Thyroid gland (tissue), 4 donors: ENCODE data around the gene EZH2.

Source experiments
- POLR2A ChIP-seq, 2 donors: fragments of 450-650 bp; IDR thresholded peaks; one replicate each; pipeline ENCODE4 v1.6.1; 2017; ENCODE audit warnings: antibody characterized with exemption in 2 of 2, mild to moderate bottlenecking in 2 of 2, moderate library complexity in 1 of 2
- TF ChIP-seq, protein P1 (sequence below), 6 experiments: fragments of 200-600 bp in 3 of 6; fragments of 450-650 bp in 3 of 6; sonication (generic) in 3 of 6; IDR thresholded peaks; one replicate each; pipeline ENCODE4 v1.5.1; 2016 to 2019; ENCODE audit warnings: antibody characterized with exemption in 6 of 6, mild to moderate bottlenecking in 2 of 6, inconsistent platforms in 1 of 6, moderate library complexity in 1 of 6

DNA sequence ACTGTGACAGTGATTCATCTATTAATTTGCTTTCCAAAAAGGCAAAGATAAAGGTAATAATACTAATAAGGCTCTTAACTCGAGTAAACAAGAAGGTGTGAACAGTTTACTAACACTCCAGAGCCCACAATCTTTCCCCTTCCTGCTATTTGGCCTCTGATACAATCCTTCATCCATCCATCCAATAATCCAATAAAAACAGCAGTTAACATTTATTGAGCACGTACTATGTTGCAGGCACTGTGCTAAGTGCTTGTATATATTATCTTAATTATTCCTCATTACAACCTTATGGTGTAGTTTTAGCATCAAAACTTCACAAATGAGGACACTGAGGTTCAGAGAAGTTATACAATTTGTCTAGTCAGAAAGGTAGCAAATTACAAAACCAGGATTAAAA, 49.5 kb downstream of the EZH2 start:
- TF ChIP-seq POLR2A (IDR thresholded peaks at IDR 0.05) = no peak
- TF ChIP-seq, protein P1, sequence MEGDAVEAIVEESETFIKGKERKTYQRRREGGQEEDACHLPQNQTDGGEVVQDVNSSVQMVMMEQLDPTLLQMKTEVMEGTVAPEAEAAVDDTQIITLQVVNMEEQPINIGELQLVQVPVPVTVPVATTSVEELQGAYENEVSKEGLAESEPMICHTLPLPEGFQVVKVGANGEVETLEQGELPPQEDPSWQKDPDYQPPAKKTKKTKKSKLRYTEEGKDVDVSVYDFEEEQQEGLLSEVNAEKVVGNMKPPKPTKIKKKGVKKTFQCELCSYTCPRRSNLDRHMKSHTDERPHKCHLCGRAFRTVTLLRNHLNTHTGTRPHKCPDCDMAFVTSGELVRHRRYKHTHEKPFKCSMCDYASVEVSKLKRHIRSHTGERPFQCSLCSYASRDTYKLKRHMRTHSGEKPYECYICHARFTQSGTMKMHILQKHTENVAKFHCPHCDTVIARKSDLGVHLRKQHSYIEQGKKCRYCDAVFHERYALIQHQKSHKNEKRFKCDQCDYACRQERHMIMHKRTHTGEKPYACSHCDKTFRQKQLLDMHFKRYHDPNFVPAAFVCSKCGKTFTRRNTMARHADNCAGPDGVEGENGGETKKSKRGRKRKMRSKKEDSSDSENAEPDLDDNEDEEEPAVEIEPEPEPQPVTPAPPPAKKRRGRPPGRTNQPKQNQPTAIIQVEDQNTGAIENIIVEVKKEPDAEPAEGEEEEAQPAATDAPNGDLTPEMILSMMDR (IDR thresholded peaks at IDR 0.05) = no peak
